Cardiac septum (tissue), 1 donor: ENCODE data around the gene RNF111. TPM values are rescaled to one million over a fixed set of nuclear protein-coding genes. Genes with fewer than 3 reads are reported as not detected.
A peak's percentile ranks its signal among the peaks of the same experiment; 100 is the strongest.

Experiments
- DNase-seq: peaks from one replicate; pipeline ENCODE4 v3.0.0-alpha.2; 2020; ENCODE audit warnings: low spot score
- intact Hi-C: fragments of 100-400 bp; cut with DNase I; formaldehyde crosslinking; loops from one replicate; pipeline ENCODE4 v1.14.0; 2022
- long read RNA-seq: library from polyadenylated mRNA; unstranded; transcript quantifications from one replicate; pipeline ENCODE4 v2.0.0, GENCODE V29; 2021
- total RNA-seq: library from RNA; stranded (reverse); fragmentation: NEBNext Ultra II Directional; extraction: Animal tissue kit (Norgen Biotek cat#: 25700); gene quantifications from one replicate; pipeline ENCODE4 v1.2.1, GENCODE V29; 2021
- donor health status: DM: no; HTN: no; CAD: no.

The RNF111 gene
- 25.9 TPM for total RNA-seq
- long read RNA-seq, partial matches to known transcripts: 12 of 24 reads
- long read RNA-seq, other reads (novel, unspliced or antisense): 12 of 24 reads

- DNase-seq: peak; percentile 95
- intact Hi-C loops: loop anchor here (10.0 kb wide), 1 partner anchor 537 kb away; no protein-coding TSS in a partner anchor
Measured at GRCh38 chr15:58987491-58988005, at the start of gene RNF111. Gene RNF111, plus strand, starts transcription at chr15:58987663. Its CDS starts 43,160 bp downstream, at chr15:59030823.

- no peak for DNase-seq
- intact Hi-C loops: no loop called here
Measured at GRCh38 chr15:58947179-58947578, 40.3 kb upstream of the RNF111 start.

GRCh38 chr15:58951388-58952007, 36.0 kb upstream of the RNF111 start:
- no peak for DNase-seq
- intact Hi-C loops: no loop called here

DNA sequence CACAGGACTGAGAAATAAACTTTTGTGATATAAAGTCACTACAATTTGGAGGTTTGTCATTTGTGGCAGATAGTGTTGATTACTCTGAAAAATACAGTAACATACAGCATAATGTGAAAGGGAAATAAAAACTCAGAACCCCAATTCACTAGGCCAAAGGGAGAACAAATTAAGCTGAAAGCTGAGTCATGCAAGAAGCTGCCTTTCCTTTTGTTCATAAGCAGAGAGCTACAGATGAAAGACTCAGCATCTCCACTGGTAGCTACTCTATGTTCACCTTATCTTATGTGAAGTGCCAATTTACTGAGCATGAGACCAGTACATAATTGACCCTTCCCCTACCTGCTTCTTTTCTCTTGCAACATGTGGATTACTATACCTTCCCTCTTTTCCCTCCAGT, 34.7 kb upstream of the RNF111 start:
- intact Hi-C loops: no loop called here
- DNase-seq: no peak

GRCh38 chr15:58957101-58957973, 30.1 kb upstream of the RNF111 start:
- intact Hi-C loops: no loop called here
- DNase-seq: no peak

GRCh38 chr15:58958811-58959210, 28.7 kb upstream of the RNF111 start:
- intact Hi-C loops: no loop called here

GRCh38 chr15:58962136-58962535, 25.3 kb upstream of the RNF111 start:
- no peak for DNase-seq
- intact Hi-C loops: no loop called here

More at GRCh38 chr15:58958811-58959210, 28.7 kb upstream of the RNF111 start:
- no peak for DNase-seq

GRCh38 chr15:58962662-58963565, 24.5 kb upstream of the RNF111 start:
- intact Hi-C loops: no loop called here
- no peak for DNase-seq

GRCh38 chr15:58966698-58967097, 20.8 kb upstream of the RNF111 start:
- DNase-seq: no peak
- intact Hi-C loops: no loop called here

DNA sequence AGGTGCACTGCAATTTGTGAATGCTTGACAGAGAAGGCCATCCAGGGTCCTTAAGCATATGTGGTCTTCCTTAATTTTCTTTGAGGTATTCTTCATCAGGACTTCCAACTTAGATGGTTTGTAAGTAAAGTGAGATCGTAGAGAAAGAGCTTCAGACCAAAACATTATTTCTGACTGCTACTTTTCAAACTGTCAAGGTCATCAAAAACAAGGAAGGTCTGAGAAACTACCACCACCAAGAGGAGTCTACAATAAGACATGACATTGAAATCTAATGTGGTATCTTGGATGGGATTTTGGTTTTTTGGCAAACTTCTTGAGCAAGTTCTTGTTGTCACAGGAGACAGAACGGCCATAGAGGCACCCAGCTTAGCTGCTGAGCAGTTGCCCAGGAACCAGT, 20.0 kb upstream of the RNF111 start:
- intact Hi-C loops: no loop called here
- no peak for DNase-seq

DNA sequence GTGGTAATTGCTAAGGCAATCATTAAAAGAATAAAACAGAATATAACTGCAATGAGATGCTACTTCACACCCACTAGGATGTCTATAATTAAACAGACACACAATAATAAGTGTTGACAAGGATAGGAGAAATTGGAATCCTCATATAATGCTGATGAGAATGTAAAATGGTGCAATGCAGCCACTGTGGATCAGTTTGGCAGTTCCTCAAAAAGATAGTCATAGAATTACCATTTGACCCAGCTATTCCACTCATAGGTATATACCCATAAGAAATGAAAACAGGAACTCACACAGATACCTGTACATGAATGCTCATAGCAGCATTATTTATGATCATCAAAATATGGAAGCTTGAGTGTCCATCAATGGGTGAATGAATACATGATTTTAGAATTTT, 9.6 kb upstream of the RNF111 start:
- intact Hi-C loops: no loop called here
- no peak for DNase-seq

DNA sequence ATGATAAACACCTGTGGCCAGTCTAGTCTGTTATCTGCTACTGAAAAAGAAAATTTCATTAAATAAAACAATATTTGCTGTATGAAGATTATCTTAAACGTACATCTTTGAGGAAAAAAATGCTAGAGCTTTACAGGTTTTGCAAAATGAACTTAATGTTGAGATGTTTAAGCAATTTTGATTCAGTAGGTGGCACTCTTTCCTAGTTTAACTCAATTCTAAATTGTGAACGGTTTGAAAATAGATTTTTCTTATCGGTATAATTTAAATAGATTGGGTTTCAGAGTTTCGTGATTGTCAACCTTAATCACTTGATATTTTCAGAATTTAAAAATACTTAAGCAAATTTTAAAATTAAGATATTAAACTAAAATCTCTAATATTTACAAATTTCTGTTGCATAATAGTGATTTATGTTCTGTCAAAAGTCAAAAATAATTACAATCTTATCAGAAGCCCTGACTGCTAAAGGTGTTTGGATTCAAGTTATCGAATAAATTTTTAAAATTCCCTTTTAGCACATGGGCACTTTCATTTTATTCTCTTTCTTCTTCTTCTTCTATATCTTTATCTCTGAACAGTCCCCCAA, 7.0 kb upstream of the RNF111 start:
- no peak for DNase-seq
- intact Hi-C loops: loop anchor here (5.0 to 10.0 kb wide), 2 partner anchors 512 to 544 kb away; no protein-coding TSS in a partner anchor

- DNase-seq: no peak
- intact Hi-C loops: loop anchor here (5.0 to 10.0 kb wide), 2 partner anchors 510 to 543 kb away; no protein-coding TSS in a partner anchor
Measured at GRCh38 chr15:58981808-58982475, 5.5 kb upstream of the RNF111 start.

DNA sequence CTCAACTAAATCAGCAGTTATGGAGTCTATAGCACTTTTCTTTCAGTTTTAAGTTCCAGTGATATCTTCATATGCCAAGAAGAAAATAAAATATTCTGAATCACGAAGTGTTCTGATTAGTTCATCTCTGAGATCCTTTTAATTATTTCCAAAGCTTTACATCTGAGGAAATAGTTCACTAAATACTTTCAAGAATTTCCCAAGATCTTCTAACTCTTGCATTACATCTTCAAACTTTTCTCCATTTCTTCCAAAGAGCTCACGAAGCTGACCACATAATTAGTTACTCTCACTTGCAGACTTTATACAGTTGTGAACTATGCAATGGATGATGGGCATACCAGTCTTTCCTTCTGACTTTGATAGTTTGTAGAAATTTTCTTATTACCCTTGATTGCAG, 4.2 kb upstream of the RNF111 start:
- DNase-seq: no peak
- intact Hi-C loops: loop anchor here (5.0 to 10.0 kb wide), 2 partner anchors 509 to 542 kb away; no protein-coding TSS in a partner anchor

DNA sequence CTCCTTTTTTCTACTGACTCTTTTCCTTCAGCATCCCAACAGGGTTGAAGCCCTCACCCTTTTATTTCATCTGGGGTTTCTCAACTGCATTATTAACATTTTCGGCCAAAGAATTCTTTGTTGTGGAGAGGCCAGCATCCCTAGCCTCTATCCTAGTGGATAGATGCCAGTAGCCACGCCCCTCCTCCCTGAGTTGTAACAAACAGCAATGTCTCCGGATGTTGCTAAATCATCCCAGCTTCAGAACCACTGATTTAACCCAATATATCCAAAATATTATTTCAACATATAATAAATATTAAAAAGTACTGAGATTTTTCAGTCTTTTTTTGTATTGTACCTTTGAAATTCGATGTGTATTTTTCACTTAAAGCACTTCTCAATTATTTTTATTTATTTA, 2.0 kb upstream of the RNF111 start:
- no peak for DNase-seq
- intact Hi-C loops: loop anchor here (10.0 kb wide), 1 partner anchor 539 kb away; no protein-coding TSS in a partner anchor

DNA sequence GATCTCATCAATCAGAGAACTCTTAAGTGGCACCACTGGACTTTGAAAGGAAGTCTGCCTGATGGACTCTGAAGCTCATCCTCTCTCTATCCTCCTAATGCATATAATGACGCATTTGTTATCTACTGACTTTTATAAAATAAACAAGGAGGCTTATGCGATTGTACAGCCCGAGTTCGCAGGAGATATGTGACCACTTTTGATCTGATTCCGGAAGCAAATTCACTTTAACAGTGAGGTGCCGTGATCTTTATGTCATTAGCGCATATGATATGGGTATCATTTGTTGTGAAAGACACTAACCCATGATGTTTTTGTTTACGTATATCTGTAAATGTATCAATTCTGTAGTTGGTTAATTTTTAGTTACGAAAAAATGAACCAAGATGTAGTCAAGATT, 427 bp upstream of the RNF111 start:
- intact Hi-C loops: loop anchor here (10.0 kb wide), 1 partner anchor 538 kb away; no protein-coding TSS in a partner anchor
- no peak for DNase-seq

DNA sequence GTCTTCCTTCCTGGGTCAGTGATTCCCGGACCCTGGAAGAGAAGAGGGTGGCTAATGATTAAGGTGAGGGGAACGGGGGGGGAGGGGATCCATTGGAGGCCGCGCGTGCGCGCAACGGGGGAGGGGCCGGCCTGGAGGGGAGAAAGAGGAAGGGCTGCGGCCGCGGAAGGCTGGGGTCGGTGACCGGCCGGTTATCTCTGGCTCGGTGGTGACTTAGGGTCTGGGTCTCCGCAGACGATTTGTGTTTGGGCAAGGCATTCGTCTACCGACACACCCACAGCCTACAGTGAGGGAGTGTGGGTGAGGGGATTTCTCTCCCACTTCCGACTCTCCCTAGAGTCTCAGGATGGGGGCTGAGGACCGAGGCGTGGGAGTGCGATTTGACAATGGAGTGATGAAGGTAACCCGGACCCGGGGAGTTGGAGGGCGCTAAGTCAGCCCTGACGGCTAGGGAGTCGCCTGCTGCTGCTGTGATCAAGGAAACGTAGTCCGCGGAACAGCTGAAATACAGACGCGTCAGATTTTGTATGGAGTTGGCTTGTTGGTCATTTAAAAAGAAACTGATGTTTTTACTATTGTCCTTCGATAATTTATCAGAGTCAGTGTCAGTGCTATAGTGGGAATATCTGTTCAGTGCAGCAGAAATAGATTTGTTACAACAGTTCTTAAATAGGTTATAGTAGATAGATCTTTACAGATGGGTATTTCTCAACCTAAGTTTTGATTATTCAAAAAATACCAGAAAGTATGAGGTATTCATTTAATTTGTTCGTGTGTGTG, 733 bp downstream of the RNF111 start:
- intact Hi-C loops: loop anchor here (10.0 kb wide), 1 partner anchor 537 kb away; no protein-coding TSS in a partner anchor
- DNase-seq: peak; percentile 93
